HepG2 (cell line): ENCODE results near the gene COG8. TPM values are rescaled to one million over a fixed set of nuclear protein-coding genes. Genes with fewer than 3 reads are reported as not detected.

Experiments used
- ARID3A ChIP-seq: IDR thresholded peaks from 2 replicates; pipeline ENCODE4 v1.6.1; 2012; ENCODE audit warnings: low read depth, low read length, improper control_type of control experiment
- ATAD3A ChIP-seq: sonication (generic); formaldehyde crosslinking; IDR thresholded peaks from 2 replicates; pipeline ENCODE4 v1.4.0; 2020; ENCODE audit warnings: missing genetic modification reagents
- KDM2A ChIP-seq: sonication (generic); formaldehyde crosslinking; IDR thresholded peaks from 2 replicates; pipeline ENCODE4 v1.4.0; 2020; ENCODE audit warnings: low read depth, missing genetic modification reagents, borderline replicate concordance
- PRDM15 ChIP-seq: sonication (generic); formaldehyde crosslinking; IDR thresholded peaks from 2 replicates; pipeline ENCODE4 v1.4.0; 2020; ENCODE audit warnings: missing genetic modification reagents
- RNF219 ChIP-seq: sonication (generic); formaldehyde crosslinking; IDR thresholded peaks from 2 replicates; pipeline ENCODE4 v1.5.0; 2020; ENCODE audit warnings: mild to moderate bottlenecking, missing genetic modification reagents
- TAF15 ChIP-seq: fragments of 200-400 bp; formaldehyde crosslinking; IDR thresholded peaks from one replicate; pipeline ENCODE4 v1.6.1; 2018; ENCODE audit warnings: mild to moderate bottlenecking, low read depth, low read length; ENCODE audit not compliant: poor library complexity, severe bottlenecking
- ZBTB40 ChIP-seq, 2 experiments: fragments of 450-650 bp in 1 of 2; sonication (generic) in 1 of 2; formaldehyde crosslinking in 1 of 2; IDR thresholded peaks; 2 replicates each; pipeline versions ENCODE4 v1.6.1 to v1.8.0; 2016 to 2022; ENCODE audit warnings: antibody characterized with exemption in 1 of 2, mild to moderate bottlenecking in 1 of 2, missing genetic modification reagents in 1 of 2
- ZFP36L1 ChIP-seq: sonication (generic); formaldehyde crosslinking; IDR thresholded peaks from 2 replicates; pipeline ENCODE4 v1.8.0; 2022; ENCODE audit warnings: mild to moderate bottlenecking, missing genetic modification reagents, moderate library complexity
- ZZZ3 ChIP-seq: sonication (generic); formaldehyde crosslinking; IDR thresholded peaks from 2 replicates; pipeline ENCODE4 v1.4.0; 2020; ENCODE audit warnings: missing genetic modification reagents, mild to moderate bottlenecking, borderline replicate concordance
- polyA plus RNA-seq, 8 experiments: library from polyadenylated mRNA; depleted of rRNA in 3 of 8; stranded (reverse) in 7 of 8; unstranded in 1 of 8; fragments of >200 nt; fragmentation: Illumina TruSeq in 4 of 8; extraction: Trizol in 4 of 8; gene quantifications; 2 replicates each; pipeline versions ENCODE4 v1.2.1 to v1.2.3, GENCODE V29; 2011 to 2016; ENCODE audit warnings: low read depth in 4 of 8, missing spikeins in 1 of 8, mixed read lengths in 1 of 8; ENCODE audit not compliant: insufficient read depth in 1 of 8
- total RNA-seq, 5 experiments: library from RNA; depleted of rRNA; stranded (reverse); fragments of >200 nt; fragmentation: Illumina TruSeq; extraction: Trizol; gene quantifications; 2 replicates each; pipeline ENCODE4 v1.2.3, GENCODE V29; 2016; ENCODE audit warnings: low read depth in 1 of 5

COG8 gene
- total and polyA plus RNA-seq, 2 of the 13 experiments (the other 11 are each of a cell fraction or from before 2014, with no cell fraction given): 45.5 to 52.1 TPM

GRCh38 chr16:69330286-69331109 lies 8.9 kb downstream of the COG8 start, which contains the start of gene PDF (continued):
- TF ChIP-seq PRDM15 (CRISPR knock-in tag) (peak; percentile 56; the same call in 1 of the 2 replicates), ATAD3A (CRISPR knock-in tag) (no peak), ARID3A (no peak), RNF219 (CRISPR knock-in tag) (no peak), ZBTB40 (IDR thresholded peaks at IDR 0.05) (no peak), ZBTB40 (CRISPR knock-in tag; IDR thresholded peaks at IDR 0.05) (peak; percentile 78), ZFP36L1 (CRISPR knock-in tag) (peak; percentile 33; the same call in 1 of the 2 replicates), KDM2A (CRISPR knock-in tag) (peak; percentile 99), ZZZ3 (CRISPR knock-in tag) (no peak), TAF15 (peak; percentile 76)
